ENCODE measurements around the gene S100A1. TPM values are rescaled to one million over a fixed set of nuclear protein-coding genes. Genes with fewer than 3 reads are reported as not detected.
A peak's percentile ranks its signal among the peaks of the same experiment; 100 is the strongest.

Gene S100A1
- total and polyA plus RNA-seq, 2 donors, result 0.76 to 3.4 TPM

DNA sequence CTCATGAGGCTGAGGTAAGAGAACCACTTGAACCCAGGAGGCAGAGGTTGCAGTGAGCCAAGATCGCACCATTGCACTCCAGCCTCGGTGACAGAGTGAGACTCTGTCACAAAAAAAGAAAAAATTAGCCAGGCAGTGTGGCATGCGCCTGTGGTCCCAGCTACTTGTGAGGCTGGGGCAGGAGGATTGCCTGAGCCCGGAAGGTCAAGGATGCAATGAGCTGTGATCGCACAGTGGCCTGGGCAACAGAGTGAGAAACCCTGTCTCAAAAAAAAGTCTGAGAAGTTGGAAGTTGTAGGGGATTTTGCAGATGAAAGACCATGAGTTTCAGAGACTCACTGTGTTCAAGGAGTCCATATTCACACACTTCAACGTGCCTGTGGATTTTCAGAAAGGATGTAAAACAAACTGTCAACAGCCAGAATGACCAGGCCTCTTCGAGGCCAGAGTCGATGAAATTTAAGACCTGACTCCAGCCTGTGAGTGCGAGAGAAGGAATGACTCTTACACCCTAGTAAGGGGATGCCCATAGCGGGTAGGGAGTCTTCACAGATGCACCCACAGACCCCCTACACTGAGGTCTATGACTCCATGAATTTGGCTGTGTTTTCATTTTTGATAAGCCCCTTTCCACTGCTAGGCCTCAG is 3.1 kb upstream of the S100A1 start:
- no peaks in the 10 kb centered on the region for H3K36me3 ChIP-seq (ENCODE audit: control insufficient read depth in 2 of 2, insufficient read depth in 2 of 2, low read length in 1 of 2)
- WGBS, result 95% methylated on average over 10 of the region's 10 CpGs
- DNase-seq (ENCODE audit: low read depth in 6 of 9, low spot score in 9 of 9), result no peak
- H3K9me3 ChIP-seq (ENCODE audit: control insufficient read depth in 2 of 2, insufficient read depth in 1 of 2, low read length in 1 of 2), result no peaks in the 10 kb centered on the region
- peaks cover 0 to 23% of the 10 kb centered on the region in 2 donors for H3K4me1 ChIP-seq (ENCODE audit: control insufficient read depth in 2 of 2, insufficient read depth in 2 of 2, low read length in 2 of 2)
- no peak overlapping the region for H3K4me3 ChIP-seq (ENCODE audit: low read length in 2 of 2)
- H3K27me3 ChIP-seq (ENCODE audit: control insufficient read depth in 2 of 2, insufficient read depth in 1 of 2, low read length in 1 of 2), result peaks cover 0 to 8% of the 10 kb centered on the region in 2 donors
- H3K27ac ChIP-seq (ENCODE audit: low read depth in 1 of 2, low read length in 1 of 2), result no peak overlapping the region

DNA sequence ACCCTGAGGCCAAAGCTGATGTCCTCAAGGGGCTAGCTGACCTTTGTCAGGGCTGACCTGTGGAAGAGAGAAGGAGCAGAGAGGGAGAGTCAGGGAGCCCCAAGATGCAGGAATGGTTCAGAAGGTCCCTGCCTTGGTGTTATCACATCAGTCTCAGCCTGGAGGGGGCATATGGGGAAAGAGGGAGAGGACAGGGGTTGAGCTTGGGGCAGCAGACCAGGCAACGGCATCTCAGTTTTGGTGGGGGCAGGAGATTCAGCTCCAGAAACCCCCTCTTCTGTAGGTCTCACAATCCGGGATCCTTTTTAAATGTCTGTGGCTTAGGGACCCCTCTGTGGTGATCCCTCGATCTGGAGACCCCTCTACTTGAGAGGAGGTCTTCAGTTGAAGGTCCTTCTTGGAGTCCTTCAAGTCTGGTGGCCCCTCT is 1.7 kb upstream of the S100A1 start:
- WGBS, result 89% methylated on average over 3 of the region's 3 CpGs
- Histone ChIP-seq H3K9me3 (ENCODE audit: control insufficient read depth in 2 of 2, insufficient read depth in 1 of 2, low read length in 1 of 2) (no peaks in the 10 kb centered on the region), H3K36me3 (ENCODE audit: control insufficient read depth in 2 of 2, insufficient read depth in 2 of 2, low read length in 1 of 2) (no peaks in the 10 kb centered on the region), H3K27me3 (ENCODE audit: control insufficient read depth in 2 of 2, insufficient read depth in 1 of 2, low read length in 1 of 2) (peaks cover 0 to 8% of the 10 kb centered on the region in 2 donors), H3K4me1 (ENCODE audit: control insufficient read depth in 2 of 2, insufficient read depth in 2 of 2, low read length in 2 of 2) (peaks cover 0 to 24% of the 10 kb centered on the region in 2 donors), H3K27ac (ENCODE audit: low read depth in 1 of 2, low read length in 1 of 2) (no peak overlapping the region), H3K4me3 (ENCODE audit: low read length in 2 of 2) (no peak overlapping the region)
- DNase-seq (ENCODE audit: low read depth in 6 of 9, low spot score in 9 of 9), result no peak

DNA sequence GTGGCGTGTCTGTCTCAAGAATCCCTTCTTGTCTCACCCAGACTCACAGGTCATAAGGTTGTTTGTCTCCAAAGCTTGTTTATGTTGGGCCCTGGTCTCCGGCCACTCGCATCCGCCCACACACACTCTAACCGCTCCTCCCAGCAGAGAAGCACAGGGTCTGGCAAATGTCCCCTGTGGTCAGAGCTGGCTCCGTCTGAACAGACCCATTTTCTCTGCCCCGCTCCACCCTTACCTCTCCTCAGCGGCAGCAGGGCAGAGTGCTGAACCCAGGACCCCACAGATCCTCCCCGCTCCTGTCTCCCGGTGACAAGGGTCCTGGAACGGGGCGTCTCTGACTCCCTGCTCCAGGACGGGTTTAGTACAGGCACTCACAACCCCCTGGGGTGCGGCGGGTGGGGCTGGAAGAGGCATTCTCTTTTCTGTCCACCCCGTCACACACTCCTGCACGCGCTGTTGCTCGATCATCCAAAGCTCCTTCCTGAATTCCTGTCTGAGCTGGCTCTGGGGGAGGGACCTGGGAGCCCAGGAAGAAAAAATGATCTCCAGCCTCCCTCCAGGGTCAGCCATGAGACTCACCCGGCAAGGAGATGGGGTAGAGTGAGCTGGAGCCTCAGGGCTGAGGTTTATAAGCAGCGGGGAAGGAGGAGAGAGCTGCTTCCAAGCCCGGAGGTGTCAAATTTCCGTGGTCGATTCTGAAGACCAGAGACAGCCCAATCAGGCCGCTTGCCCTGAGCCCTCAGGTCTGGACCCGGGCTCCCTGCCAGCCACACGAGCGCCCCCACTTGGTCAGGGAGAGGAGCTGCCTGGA is 1.1 kb upstream of the S100A1 start, which contains the start of gene S100A13:
Gene S100A13 (minus strand): TSS at position 602 of the 811 bp plus-strand sequence. CDS start 1,033 bp downstream, outside the sequence.
- DNase-seq (ENCODE audit: low read depth in 6 of 9, low spot score in 9 of 9), result no peak
- Histone ChIP-seq H3K9me3 (ENCODE audit: control insufficient read depth in 2 of 2, insufficient read depth in 1 of 2, low read length in 1 of 2) (no peaks in the 10 kb centered on the region), H3K36me3 (ENCODE audit: control insufficient read depth in 2 of 2, insufficient read depth in 2 of 2, low read length in 1 of 2) (no peaks in the 10 kb centered on the region), H3K4me3 (ENCODE audit: low read length in 2 of 2) (peak within 1 kb of the TSS; percentile 13 to 14), H3K27ac (ENCODE audit: low read depth in 1 of 2, low read length in 1 of 2) (no peak within 1 kb of the TSS), H3K27me3 (ENCODE audit: control insufficient read depth in 2 of 2, insufficient read depth in 1 of 2, low read length in 1 of 2) (peaks cover 0 to 8% of the 10 kb centered on the region in 2 donors), H3K4me1 (ENCODE audit: control insufficient read depth in 2 of 2, insufficient read depth in 2 of 2, low read length in 2 of 2) (peaks cover 0 to 24% of the 10 kb centered on the region in 2 donors)
- WGBS, result 72% methylated on average over 28 of the region's 28 CpGs

DNA sequence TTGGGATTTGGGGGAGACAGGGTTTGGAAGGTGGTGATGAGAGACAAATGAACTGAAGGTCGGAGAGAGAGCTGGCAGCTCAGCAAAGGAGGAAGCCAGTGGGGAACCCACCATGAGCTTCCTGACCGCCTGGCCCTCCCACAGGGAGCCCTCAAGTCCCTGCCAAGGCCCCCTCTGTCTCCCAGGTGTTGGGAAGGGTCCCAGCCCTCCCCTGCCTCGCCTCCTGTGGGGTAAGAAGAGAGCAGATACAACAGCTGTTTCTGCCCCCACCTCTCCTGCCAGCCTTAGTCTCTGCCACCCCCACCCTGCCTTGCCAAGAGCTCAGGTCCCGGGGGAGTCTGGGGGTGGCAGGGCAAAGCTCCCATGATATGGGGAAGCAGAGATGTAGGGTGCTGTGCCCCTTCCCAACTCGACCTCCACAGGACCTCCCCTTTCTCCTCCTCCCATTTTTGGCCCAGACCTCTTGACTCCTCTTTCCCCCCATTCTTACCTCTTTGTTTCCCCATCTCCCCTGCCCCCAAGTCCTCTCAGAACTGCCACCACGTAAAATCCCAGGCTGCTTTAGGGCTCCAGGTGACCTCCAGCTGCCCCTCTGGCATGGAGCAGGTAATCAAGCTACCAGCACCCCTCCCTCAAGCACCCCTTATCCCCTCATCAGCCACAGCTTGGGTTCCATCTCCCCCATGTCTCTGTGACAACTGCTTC is 556 bp downstream of the S100A1 start:
- Histone ChIP-seq H3K9me3 (ENCODE audit: control insufficient read depth in 2 of 2, insufficient read depth in 1 of 2, low read length in 1 of 2) (peaks cover 0 to 5% of the 10 kb centered on the region in 2 donors), H3K27me3 (ENCODE audit: control insufficient read depth in 2 of 2, insufficient read depth in 1 of 2, low read length in 1 of 2) (peaks cover 0 to 8% of the 10 kb centered on the region in 2 donors), H3K36me3 (ENCODE audit: control insufficient read depth in 2 of 2, insufficient read depth in 2 of 2, low read length in 1 of 2) (no peaks in the 10 kb centered on the region), H3K4me3 (ENCODE audit: low read length in 2 of 2) (no peak overlapping the region), H3K4me1 (ENCODE audit: control insufficient read depth in 2 of 2, insufficient read depth in 2 of 2, low read length in 2 of 2) (peaks cover 0 to 30% of the 10 kb centered on the region in 2 donors), H3K27ac (ENCODE audit: low read depth in 1 of 2, low read length in 1 of 2) (no peak overlapping the region)
- no peak for DNase-seq (ENCODE audit: low read depth in 6 of 9, low spot score in 9 of 9)
- WGBS, result 69% methylated on average over 6 of the region's 6 CpGs

DNA sequence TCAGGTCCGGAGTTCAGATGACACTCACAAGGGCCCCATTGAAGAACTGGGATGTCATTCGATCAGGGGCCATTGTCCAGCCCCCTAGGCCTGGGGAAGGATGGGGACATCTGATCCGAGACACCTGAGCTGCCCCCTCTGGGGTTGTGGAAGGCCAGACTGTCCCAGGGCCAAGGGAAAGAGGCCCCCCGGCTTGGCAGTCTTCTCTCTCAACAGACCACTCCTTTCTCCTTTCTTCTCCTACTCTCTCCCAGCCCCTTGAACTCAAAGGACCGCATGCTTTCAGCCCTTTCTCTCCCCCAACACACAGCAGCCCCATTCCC is 1.1 kb downstream of the S100A1 start:
- Histone ChIP-seq H3K4me1 (ENCODE audit: control insufficient read depth in 2 of 2, insufficient read depth in 2 of 2, low read length in 2 of 2) (peaks cover 0 to 30% of the 10 kb centered on the region in 2 donors), H3K27me3 (ENCODE audit: control insufficient read depth in 2 of 2, insufficient read depth in 1 of 2, low read length in 1 of 2) (peaks cover 0 to 8% of the 10 kb centered on the region in 2 donors), H3K36me3 (ENCODE audit: control insufficient read depth in 2 of 2, insufficient read depth in 2 of 2, low read length in 1 of 2) (no peaks in the 10 kb centered on the region), H3K9me3 (ENCODE audit: control insufficient read depth in 2 of 2, insufficient read depth in 1 of 2, low read length in 1 of 2) (peaks cover 0 to 6% of the 10 kb centered on the region in 2 donors), H3K4me3 (ENCODE audit: low read length in 2 of 2) (no peak overlapping the region), H3K27ac (ENCODE audit: low read depth in 1 of 2, low read length in 1 of 2) (no peak overlapping the region)
- no peak for DNase-seq (ENCODE audit: low read depth in 6 of 9, low spot score in 9 of 9)
- WGBS, result 96% methylated on average over 5 of the region's 5 CpGs

DNA sequence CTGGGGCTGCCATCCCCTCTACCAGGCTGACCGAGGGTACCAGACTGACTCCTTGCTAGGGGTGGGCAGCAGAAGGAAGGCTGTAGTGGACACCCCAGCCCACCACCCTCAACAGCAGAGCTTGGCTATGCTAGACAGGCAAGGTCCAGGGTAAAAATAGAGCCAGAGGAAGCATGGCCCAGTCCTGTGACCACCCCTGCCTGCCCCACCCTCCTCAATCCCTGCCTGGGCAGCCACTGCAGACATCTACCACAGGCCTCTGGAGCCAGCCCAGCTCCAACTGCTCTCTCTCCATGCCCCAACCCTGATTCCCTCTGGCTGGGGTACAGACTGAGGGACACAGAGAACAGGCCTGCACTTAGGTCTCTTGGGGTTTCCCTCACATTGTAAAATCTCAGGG is 1.7 kb downstream of the S100A1 start:
- no peak for DNase-seq (ENCODE audit: low read depth in 6 of 9, low spot score in 9 of 9)
- no peak overlapping the region for H3K4me3 ChIP-seq (ENCODE audit: low read length in 2 of 2)
- 97% methylated on average over 1 of the region's 1 CpG for WGBS
- peaks cover 0 to 6% of the 10 kb centered on the region in 2 donors for H3K9me3 ChIP-seq (ENCODE audit: control insufficient read depth in 2 of 2, insufficient read depth in 1 of 2, low read length in 1 of 2)
- peaks cover 0 to 8% of the 10 kb centered on the region in 2 donors for H3K27me3 ChIP-seq (ENCODE audit: control insufficient read depth in 2 of 2, insufficient read depth in 1 of 2, low read length in 1 of 2)
- H3K4me1 ChIP-seq (ENCODE audit: control insufficient read depth in 2 of 2, insufficient read depth in 2 of 2, low read length in 2 of 2), result peaks cover 2 to 32% of the 10 kb centered on the region in 2 donors
- no peak overlapping the region for H3K27ac ChIP-seq (ENCODE audit: low read depth in 1 of 2, low read length in 1 of 2)
- H3K36me3 ChIP-seq (ENCODE audit: control insufficient read depth in 2 of 2, insufficient read depth in 2 of 2, low read length in 1 of 2), result no peaks in the 10 kb centered on the region

DNA sequence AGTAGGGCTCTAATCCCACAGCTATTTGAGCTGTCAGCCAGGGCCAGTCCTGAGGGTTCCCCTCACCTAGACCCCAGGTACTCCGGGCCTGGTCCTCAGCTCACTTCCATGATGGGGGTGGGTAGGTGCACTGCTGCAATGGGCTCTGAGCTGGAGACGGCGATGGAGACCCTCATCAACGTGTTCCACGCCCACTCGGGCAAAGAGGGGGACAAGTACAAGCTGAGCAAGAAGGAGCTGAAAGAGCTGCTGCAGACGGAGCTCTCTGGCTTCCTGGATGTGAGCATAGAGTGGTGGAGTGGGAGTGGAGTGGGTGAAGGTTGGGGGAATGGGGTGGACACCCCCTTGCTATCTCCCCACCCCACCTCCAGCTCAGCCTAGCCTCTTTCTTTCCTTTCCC is 2.1 kb downstream of the S100A1 start:
- no peaks in the 10 kb centered on the region for H3K36me3 ChIP-seq (ENCODE audit: control insufficient read depth in 2 of 2, insufficient read depth in 2 of 2, low read length in 1 of 2)
- 95% methylated on average over 7 of the region's 7 CpGs for WGBS
- H3K27ac ChIP-seq (ENCODE audit: low read depth in 1 of 2, low read length in 1 of 2), result no peak overlapping the region
- H3K9me3 ChIP-seq (ENCODE audit: control insufficient read depth in 2 of 2, insufficient read depth in 1 of 2, low read length in 1 of 2), result peaks cover 0 to 6% of the 10 kb centered on the region in 2 donors
- no peak overlapping the region for H3K4me3 ChIP-seq (ENCODE audit: low read length in 2 of 2)
- peaks cover 6 to 36% of the 10 kb centered on the region in 2 donors for H3K4me1 ChIP-seq (ENCODE audit: control insufficient read depth in 2 of 2, insufficient read depth in 2 of 2, low read length in 2 of 2)
- H3K27me3 ChIP-seq (ENCODE audit: control insufficient read depth in 2 of 2, insufficient read depth in 1 of 2, low read length in 1 of 2), result peaks cover 0 to 8% of the 10 kb centered on the region in 2 donors
- no peak for DNase-seq (ENCODE audit: low read depth in 6 of 9, low spot score in 9 of 9)

DNA sequence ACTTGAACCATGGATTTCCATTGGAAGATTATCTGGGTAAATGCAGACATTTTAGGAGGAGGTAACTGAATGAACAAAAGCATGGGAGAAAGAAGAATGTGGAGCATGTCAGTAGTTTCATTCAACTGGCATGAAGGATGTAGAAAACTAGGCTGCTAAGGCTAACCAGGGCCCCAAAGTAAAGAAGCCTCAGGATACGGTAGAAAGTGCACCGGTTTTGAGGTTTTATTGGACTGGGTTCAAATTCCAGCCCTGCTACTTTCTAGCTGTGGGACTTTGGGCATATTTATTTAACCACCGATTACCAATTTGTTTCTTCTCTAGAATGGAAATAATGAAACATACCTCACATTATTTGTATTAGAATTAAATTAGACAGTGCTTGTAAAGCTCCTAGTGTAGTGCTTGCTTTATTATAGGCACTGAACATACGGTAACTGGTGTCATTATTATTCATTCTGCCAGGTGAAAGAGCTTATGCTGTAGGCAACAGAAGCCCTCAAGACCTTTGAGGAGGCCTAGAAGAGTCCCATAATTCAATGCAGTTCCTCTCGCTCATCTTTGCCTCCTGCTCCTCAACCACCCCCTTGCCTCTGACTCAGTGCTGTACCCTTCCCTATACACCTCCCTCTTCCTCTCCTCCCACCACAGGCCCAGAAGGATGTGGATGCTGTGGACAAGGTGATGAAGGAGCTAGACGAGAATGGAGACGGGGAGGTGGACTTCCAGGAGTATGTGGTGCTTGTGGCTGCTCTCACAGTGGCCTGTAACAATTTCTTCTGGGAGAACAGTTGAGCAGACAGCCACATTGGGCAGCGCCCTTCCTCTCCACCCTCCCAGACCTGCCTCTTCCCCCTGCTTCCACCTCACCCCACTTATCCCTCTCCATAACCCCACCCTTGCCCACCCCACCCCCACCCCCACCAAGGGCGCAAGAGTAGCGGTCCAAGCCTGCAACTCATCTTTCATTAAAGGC is 3.1 kb downstream of the S100A1 start:
- WGBS, result 96% methylated on average over 10 of the region's 10 CpGs
- no peak overlapping the region for H3K27ac ChIP-seq (ENCODE audit: low read depth in 1 of 2, low read length in 1 of 2)
- peaks cover 11 to 44% of the 10 kb centered on the region in 2 donors for H3K4me1 ChIP-seq (ENCODE audit: control insufficient read depth in 2 of 2, insufficient read depth in 2 of 2, low read length in 2 of 2)
- H3K36me3 ChIP-seq (ENCODE audit: control insufficient read depth in 2 of 2, insufficient read depth in 2 of 2, low read length in 1 of 2), result peaks cover 6 to 8% of the 10 kb centered on the region in 2 donors
- H3K9me3 ChIP-seq (ENCODE audit: control insufficient read depth in 2 of 2, insufficient read depth in 1 of 2, low read length in 1 of 2), result peaks cover 0 to 6% of the 10 kb centered on the region in 2 donors
- peaks cover 0 to 8% of the 10 kb centered on the region in 2 donors for H3K27me3 ChIP-seq (ENCODE audit: control insufficient read depth in 2 of 2, insufficient read depth in 1 of 2, low read length in 1 of 2)
- no peak for DNase-seq (ENCODE audit: low read depth in 6 of 9, low spot score in 9 of 9)
- no peak overlapping the region for H3K4me3 ChIP-seq (ENCODE audit: low read length in 2 of 2)
